BE2C (cell line): ENCODE data around the gene STAT4.

Experiments
- DNase-seq: peaks from one replicate; pipeline ENCODE4 v3.0.0-alpha.2; 2020
- H3K27me3 ChIP-seq: fragments of 250-450 bp; sonication (Bioruptor Pico); 2 replicates; pipeline ENCODE4 v1.5.1; 2020; ENCODE audit warnings: mild to moderate bottlenecking
- H3K36me3 ChIP-seq: fragments of 250-450 bp; sonication (Bioruptor Pico); 2 replicates; pipeline ENCODE4 v1.5.1; 2020; ENCODE audit warnings: mild to moderate bottlenecking
- H3K4me1 ChIP-seq: fragments of 250-450 bp; sonication (Bioruptor Pico); 2 replicates; pipeline ENCODE4 v1.5.1; 2020
- H3K4me3 ChIP-seq: 2 replicates; pipeline ENCODE4 v1.5.1; 2011; ENCODE audit warnings: low read depth, low read length
- H3K9me3 ChIP-seq: fragments of 250-450 bp; sonication (Bioruptor Pico); 2 replicates; pipeline ENCODE4 v1.5.1; 2020
- CTCF ChIP-seq: IDR thresholded peaks from 2 replicates; pipeline ENCODE4 v1.5.1; 2012; ENCODE audit warnings: mild to moderate bottlenecking, low read depth, low read length

Gene STAT4

GRCh38 chr2:191148281-191148680 is 2.5 kb downstream of the STAT4 start:
- Histone ChIP-seq H3K4me1 (no peaks in the 10 kb centered on the region), H3K27me3 (no peaks in the 10 kb centered on the region), H3K36me3 (no peaks in the 10 kb centered on the region), H3K4me3 (no peak overlapping the region), H3K9me3 (no peaks in the 10 kb centered on the region)
- no peak for DNase-seq
- TF ChIP-seq CTCF, result no peak

GRCh38 chr2:191145769-191146471 is 4.9 kb downstream of the STAT4 start:
- H3K4me3 ChIP-seq, result no peak overlapping the region

GRCh38 chr2:191144217-191144616 is 6.6 kb downstream of the STAT4 start:
- Histone ChIP-seq H3K9me3 (no peaks in the 10 kb centered on the region), H3K4me1 (no peaks in the 10 kb centered on the region), H3K27me3 (no peaks in the 10 kb centered on the region), H3K4me3 (no peak overlapping the region), H3K36me3 (no peaks in the 10 kb centered on the region)
- no peak for DNase-seq
- no peak for TF ChIP-seq CTCF

More at GRCh38 chr2:191145769-191146471, 4.9 kb downstream of the STAT4 start:
- Histone ChIP-seq H3K27me3 (no peaks in the 10 kb centered on the region), H3K9me3 (no peaks in the 10 kb centered on the region), H3K36me3 (no peaks in the 10 kb centered on the region), H3K4me1 (no peaks in the 10 kb centered on the region)
- DNase-seq, result no peak
- no peak for TF ChIP-seq CTCF

GRCh38 chr2:191143791-191144190 is 7.0 kb downstream of the STAT4 start:
- no peak for TF ChIP-seq CTCF
- Histone ChIP-seq H3K9me3 (no peaks in the 10 kb centered on the region), H3K4me1 (no peaks in the 10 kb centered on the region), H3K4me3 (no peak overlapping the region), H3K36me3 (no peaks in the 10 kb centered on the region), H3K27me3 (no peaks in the 10 kb centered on the region)
- no peak for DNase-seq

- H3K36me3 ChIP-seq, result no peaks in the 10 kb centered on the region
- H3K4me3 ChIP-seq, result no peak overlapping the region
- TF ChIP-seq CTCF, result no peak
- H3K27me3 ChIP-seq, result no peaks in the 10 kb centered on the region
- no peaks in the 10 kb centered on the region for H3K4me1 ChIP-seq
- DNase-seq, result no peak
- H3K9me3 ChIP-seq, result no peaks in the 10 kb centered on the region
Measured at GRCh38 chr2:191128911-191129304, 21.9 kb downstream of the STAT4 start.

GRCh38 chr2:191128172-191128910 is 22.5 kb downstream of the STAT4 start:
- no peak for TF ChIP-seq CTCF
- Histone ChIP-seq H3K36me3 (no peaks in the 10 kb centered on the region), H3K27me3 (no peaks in the 10 kb centered on the region), H3K9me3 (no peaks in the 10 kb centered on the region), H3K4me1 (no peaks in the 10 kb centered on the region), H3K4me3 (no peak overlapping the region)
- no peak for DNase-seq
